GM19025 (cell line): ENCODE data around the gene PRKCZ.

Source experiments
- ATAC-seq: cut with Tn5 transposase; IDR thresholded peaks from one replicate; pipeline ENCODE4 v1.9.1; 2021; ENCODE audit warnings: mild to moderate bottlenecking, low read depth, moderate library complexity; ENCODE audit not compliant: unreplicated experiment

PRKCZ gene

GRCh38 chr1:2024451-2024850 lies 25.8 kb upstream of the PRKCZ start:
- no peak for ATAC-seq

DNA sequence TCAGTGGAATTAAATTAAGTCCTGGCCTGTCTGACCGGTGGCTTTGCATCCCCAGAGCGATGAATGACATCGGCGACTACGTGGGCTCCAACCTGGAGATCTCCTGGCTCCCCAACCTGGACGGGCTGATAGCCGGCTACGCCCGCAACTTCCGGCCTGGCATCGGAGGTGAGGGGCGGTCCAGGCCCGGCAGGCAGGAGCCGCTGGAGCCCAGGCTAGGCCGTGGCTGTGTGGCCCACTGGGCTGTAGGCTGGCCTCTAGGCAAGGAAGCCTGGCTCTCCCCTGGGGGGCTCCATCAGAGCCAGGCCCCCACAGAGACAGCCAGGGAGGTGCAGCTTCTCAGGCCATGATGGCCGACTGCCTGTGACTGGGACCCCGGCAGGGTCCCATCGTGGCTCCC lies 25.3 kb upstream of the PRKCZ start:
- ATAC-seq, result no peak

DNA sequence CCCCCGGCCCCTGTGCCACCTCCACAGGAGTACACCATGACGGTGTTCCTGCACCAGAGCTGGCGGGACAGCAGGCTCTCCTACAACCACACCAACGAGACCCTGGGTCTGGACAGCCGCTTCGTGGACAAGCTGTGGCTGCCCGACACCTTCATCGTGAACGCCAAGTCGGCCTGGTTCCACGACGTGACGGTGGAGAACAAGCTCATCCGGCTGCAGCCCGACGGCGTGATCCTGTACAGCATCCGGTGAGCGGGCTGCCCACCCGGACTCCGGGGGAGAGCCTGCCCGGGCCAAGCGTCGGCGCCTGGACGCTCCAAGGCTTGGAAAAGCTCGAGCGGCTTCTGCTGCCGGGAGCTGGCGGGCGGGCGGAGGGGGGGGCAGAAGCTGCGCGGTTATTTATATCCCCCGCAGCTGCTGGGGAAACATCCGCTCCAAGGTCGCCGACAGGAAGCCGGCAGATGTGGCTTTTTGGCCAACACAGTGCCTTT lies 24.7 kb upstream of the PRKCZ start:
- no peak for ATAC-seq

DNA sequence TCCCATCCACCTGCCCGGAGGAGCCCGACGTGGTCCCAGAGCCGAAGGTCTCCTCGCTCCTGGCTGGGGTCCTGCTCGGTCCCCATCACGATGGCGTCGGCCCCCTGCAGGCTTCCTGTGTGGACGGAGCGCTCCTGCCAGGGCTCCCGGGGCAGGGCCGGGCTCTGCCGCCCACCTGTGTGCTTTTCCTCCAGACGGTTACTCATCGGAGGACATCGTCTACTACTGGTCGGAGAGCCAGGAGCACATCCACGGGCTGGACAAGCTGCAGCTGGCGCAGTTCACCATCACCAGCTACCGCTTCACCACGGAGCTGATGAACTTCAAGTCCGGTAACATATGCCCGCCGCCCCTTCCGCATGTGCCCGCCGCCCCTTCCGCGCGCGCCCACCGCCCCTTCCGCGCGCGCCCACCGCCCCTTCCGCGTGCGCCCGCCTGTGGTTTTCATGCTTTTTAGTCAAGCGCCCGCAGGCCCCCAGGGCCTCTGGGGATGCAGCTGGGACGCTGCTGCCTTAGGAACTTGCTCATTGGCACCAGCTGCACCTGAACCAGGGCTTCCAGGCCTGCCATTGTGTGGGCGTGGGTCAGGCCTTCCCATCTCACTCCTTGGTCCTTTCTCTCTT lies 22.1 kb upstream of the PRKCZ start:
- no peak for ATAC-seq

- no peak for ATAC-seq
Observed at GRCh38 chr1:2028870-2029560, 21.2 kb upstream of the PRKCZ start.

- ATAC-seq, result no peak
Observed at GRCh38 chr1:2029561-2029960, 20.6 kb upstream of the PRKCZ start.

DNA sequence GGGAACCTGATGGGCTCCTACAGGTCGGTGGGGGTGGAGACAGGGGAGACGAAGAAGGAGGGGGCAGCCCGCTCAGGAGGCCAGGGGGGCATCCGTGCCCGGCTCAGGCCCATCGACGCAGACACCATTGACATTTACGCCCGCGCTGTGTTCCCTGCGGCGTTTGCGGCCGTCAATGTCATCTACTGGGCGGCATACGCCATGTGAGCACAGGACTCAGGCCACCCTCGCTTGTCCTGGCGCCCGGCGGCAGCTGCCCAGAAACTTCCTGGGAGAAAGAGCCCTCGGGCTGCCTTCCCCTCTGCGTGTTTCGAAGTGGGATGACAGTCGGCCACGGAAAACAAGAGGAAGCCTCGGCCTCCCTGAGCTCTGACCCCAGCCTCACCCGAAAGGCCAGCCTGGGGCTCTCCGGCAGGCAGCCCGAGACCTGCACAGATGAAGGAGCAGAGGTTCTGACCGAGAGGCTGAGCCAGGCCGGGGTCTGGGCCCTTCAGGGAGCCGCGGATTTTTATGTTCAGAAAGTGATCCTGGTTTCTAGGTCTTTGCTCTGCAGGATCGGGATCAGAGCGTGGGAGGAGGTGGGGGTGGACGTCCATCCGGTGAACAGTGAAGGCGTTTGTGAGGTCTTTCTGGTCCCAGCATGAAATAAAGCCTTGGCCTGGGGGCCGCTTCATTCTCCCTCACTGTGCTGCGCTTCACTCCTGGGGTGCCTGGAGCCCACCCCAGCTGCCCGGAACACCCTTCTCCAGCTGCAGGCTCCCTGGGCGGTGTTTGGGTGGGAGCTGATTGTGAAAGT lies 19.9 kb upstream of the PRKCZ start:
- no peak for ATAC-seq

DNA sequence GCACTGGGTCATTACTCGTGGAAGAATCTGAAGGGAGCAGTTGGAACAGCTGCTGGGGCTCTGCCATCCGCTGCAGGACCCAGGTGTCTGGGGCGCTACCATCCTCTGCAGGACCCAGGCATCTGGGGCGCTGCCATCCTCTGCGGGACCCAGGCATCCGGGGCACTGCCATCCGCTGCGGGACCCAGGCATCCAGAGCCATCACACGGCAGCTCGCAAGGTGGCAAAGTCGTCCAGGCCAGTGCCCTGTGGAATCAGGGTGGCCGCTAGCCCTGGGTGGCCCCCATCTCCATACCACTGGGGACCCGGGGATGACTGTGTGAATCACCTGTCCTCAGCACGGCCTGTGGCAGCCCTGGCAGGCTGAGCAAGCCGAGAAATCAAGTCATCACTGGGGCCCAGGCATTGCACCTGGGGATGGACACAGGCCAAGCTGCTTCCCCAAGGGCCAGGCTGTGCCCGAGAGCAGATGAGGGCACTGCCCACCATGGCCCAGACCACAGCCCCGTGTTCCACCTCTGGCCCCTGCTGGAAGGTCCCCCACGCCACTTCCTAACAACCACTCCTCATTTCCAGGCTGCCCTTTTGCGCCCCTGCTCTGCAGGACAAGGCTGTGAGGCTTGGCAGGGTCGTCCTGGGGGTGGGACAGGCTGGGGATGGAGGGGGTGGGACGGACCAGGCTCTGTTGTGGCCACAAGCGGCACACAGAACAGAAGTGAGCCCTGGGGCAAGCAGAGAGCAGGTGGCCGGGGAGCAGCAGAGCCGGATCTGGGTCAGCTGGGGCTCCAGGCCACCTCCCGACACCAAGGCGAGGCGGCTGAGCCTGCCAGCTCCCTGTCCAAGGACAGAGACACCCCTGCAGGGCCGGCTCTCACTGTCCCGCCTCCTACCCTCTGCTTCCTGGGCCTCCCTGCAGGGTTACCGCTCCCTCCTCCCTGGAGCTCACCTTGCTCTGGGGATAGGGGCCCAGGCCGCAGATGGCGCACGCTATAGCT lies 18.4 kb upstream of the PRKCZ start:
- ATAC-seq, result no peak

DNA sequence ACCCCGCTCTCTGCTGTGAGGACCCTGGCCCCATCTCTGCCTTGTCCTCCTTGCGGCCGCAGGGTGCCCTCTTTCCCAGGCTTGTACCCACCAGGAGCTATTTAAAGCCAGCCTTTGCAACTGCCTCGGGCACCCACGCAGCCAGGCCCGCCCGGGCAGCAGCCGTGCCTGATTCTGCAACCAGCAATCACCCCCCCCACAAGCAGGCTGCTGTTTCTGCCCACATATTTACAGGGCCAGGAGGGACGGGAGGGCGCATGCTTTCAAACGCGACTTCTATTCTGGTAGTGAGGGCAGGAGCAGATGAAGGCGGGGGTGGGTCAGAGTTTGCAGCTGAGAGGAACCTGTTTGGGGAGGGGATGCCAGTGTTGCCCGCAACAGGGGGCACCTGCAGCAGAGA lies 17.5 kb upstream of the PRKCZ start:
- no peak for ATAC-seq

GRCh38 chr1:2033165-2033564 lies 17.0 kb upstream of the PRKCZ start:
- ATAC-seq, result no peak

DNA sequence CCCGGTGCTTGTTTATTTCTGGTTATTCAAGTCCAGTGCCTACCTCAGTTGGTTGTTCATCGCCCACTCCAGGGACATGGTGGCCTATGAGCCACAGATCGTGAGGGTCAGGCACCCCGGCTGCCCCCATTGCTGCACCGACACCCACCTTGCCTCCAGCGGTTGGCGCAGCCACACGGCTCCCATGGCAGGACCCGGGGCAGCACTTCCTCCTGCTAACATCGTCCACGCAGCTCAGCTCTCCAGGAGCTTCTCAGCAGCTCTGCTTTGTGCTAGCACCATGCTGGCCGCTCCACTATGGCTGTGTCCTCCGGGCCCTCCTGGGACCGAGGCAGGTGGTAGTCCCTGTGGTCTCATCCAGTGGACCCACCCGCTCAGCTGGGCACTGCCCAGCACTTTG lies 13.9 kb upstream of the PRKCZ start:
- no peak for ATAC-seq

DNA sequence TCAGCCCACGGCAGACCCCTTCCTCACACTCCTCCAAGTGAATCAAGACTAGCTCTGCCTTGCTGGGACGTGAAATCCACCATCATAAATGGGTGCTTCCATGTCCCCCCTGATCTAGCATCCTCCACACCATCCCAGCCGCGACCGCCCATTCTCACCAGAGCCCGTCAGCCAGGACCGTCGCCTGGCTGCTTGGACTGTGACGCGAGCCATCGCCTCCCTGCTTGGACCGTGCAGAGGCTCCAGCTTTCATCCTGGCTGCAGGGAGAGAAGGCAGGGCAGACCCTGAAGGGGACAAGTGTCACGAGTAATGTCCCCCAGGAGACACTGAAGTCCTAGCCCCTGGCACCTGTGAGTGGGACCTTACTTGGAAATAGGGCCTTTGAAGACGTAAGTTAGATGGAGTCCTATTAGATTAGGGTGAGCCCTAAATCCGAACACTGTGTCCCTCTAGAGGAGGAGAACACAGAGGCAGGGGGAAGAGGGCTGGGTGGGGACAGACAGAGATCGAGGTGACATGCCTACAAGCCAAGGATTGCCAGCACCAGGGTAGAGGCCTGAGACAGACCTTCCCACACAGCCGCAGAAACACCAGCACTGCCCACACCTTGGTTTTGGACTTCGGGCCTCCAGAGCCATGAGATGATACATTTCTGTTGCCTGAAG lies 12.8 kb upstream of the PRKCZ start:
- ATAC-seq, result no peak

- ATAC-seq, result no peak
Observed at GRCh38 chr1:2038229-2038628, 12.0 kb upstream of the PRKCZ start.

DNA sequence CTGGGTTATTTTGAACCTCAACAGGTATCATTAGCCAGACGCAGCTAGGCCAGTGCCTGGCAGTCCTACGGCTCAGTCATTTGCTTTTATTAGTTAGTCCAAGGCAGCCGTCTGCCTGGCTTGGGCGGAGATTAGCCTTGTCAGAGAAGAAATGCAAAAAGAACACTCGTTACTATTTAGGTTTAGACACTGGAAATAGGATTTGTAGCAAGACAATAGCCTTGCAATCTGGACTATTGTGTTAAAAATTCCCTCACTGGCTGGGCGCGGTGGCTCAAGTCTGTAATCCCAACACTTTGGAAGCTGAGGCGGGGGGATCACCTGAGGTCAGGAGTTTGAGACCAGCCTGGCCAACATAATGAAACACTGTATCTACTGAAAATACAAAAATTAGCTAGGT lies 11.0 kb upstream of the PRKCZ start:
- no peak for ATAC-seq

- ATAC-seq, result no peak
Observed at GRCh38 chr1:2041305-2041704, 8.9 kb upstream of the PRKCZ start.

- no peak for ATAC-seq
Observed at GRCh38 chr1:2041887-2042286, 8.3 kb upstream of the PRKCZ start.

GRCh38 chr1:2042830-2043773 lies 7.1 kb upstream of the PRKCZ start:
- ATAC-seq, result no peak

GRCh38 chr1:2043886-2044285 lies 6.3 kb upstream of the PRKCZ start:
- no peak for ATAC-seq
